ENCODE results near the gene APC2.
"Not testable (repeated sequence)": the region's sequence is repeated elsewhere in the genome, so short reads cannot be mapped to it uniquely, and the experiment has no call there.

APC2 gene

GRCh38 chr19:1514295-1514661 lies 64.4 kb downstream of the APC2 start:
- DNase-seq: no peak

- DNase-seq: no peak
Measured at GRCh38 chr19:1514986-1515721, 65.2 kb downstream of the APC2 start.

- DNase-seq: no peak
Measured at GRCh38 chr19:1516395-1516753, 66.5 kb downstream of the APC2 start.

GRCh38 chr19:1518471-1518870 lies 68.5 kb downstream of the APC2 start:
- DNase-seq: no peak

GRCh38 chr19:1519802-1520201 lies 69.9 kb downstream of the APC2 start:
- DNase-seq: not testable (repeated sequence)

- DNase-seq: no peak
Measured at GRCh38 chr19:1520203-1520780, 70.4 kb downstream of the APC2 start.

- DNase-seq: no peak
Measured at GRCh38 chr19:1521636-1522035, 71.7 kb downstream of the APC2 start.

- no peak for DNase-seq
Measured at GRCh38 chr19:1522061-1522460, 72.1 kb downstream of the APC2 start.

- no peak for DNase-seq
Measured at GRCh38 chr19:1522838-1523237, 72.9 kb downstream of the APC2 start.

Data from SHP77 treated with DMSO at 0.1 percent for 48 hours (cell line).